Brain microvascular endothelial cell (primary cell): ENCODE measurements around the gene KLHL29.

ENCODE experiments used
- DNase-seq: peaks from one replicate; pipeline ENCODE4 v3.0.0-alpha.2; 2020
- H3K27ac ChIP-seq: fragments of 250-450 bp; sonication (Bioruptor Pico); 2 replicates; pipeline ENCODE4 v1.5.1; 2020; ENCODE audit warnings: mild to moderate bottlenecking, moderate library complexity
- H3K27me3 ChIP-seq: fragments of 250-450 bp; sonication (Bioruptor Pico); replicated peaks from 2 replicates; pipeline ENCODE4 v1.5.1; 2020; ENCODE audit warnings: mild to moderate bottlenecking
- H3K36me3 ChIP-seq: fragments of 250-450 bp; sonication (Bioruptor Pico); replicated peaks from 2 replicates; pipeline ENCODE4 v1.5.1; 2020; ENCODE audit warnings: mild to moderate bottlenecking
- H3K4me3 ChIP-seq: 2 replicates; pipeline ENCODE4 v1.5.1; 2011; ENCODE audit warnings: low read depth, mild to moderate bottlenecking, control low read depth, low read length, moderate library complexity
- CTCF ChIP-seq: IDR thresholded peaks from 2 replicates; pipeline ENCODE4 v1.5.1; 2011; ENCODE audit warnings: low read depth, mild to moderate bottlenecking, moderate library complexity, low read length, control low read depth, inconsistent platforms; ENCODE audit errors: missing control alignments
- in situ Hi-C: cut with HindIII; loops from 2 replicates; pipeline ENCODE4 v1.10.0; 2017; ENCODE audit warnings: low sequenced_read_pairs, low pct_ligation_motif_present

Gene KLHL29

GRCh38 chr2:23708771-23709170 is 323.8 kb downstream of the KLHL29 start:
- Histone ChIP-seq H3K27ac (no peak overlapping the region), H3K36me3 (no peaks in the 10 kb centered on the region), H3K27me3 (no peaks in the 10 kb centered on the region), H3K4me3 (no peak overlapping the region)
- no peak for DNase-seq
- in situ Hi-C loops: no loop called here
- no peak for TF ChIP-seq CTCF

GRCh38 chr2:23709311-23709710 is 324.3 kb downstream of the KLHL29 start:
- H3K4me3 ChIP-seq: no peak overlapping the region
- no peak overlapping the region for H3K27ac ChIP-seq
- DNase-seq: no peak
- no peaks in the 10 kb centered on the region for H3K27me3 ChIP-seq
- in situ Hi-C loops: no loop called here
- no peaks in the 10 kb centered on the region for H3K36me3 ChIP-seq
- no peak for TF ChIP-seq CTCF

- no peak overlapping the region for H3K4me3 ChIP-seq
- DNase-seq: peak; percentile 75
- H3K27me3 ChIP-seq: no peaks in the 10 kb centered on the region
- TF ChIP-seq CTCF: no peak
- no peaks in the 10 kb centered on the region for H3K36me3 ChIP-seq
- in situ Hi-C loops: no loop called here
- no peak overlapping the region for H3K27ac ChIP-seq
These were observed 327.2 kb downstream of the KLHL29 start for GRCh38 chr2:23711979-23712755.

GRCh38 chr2:23712756-23713151 is 327.8 kb downstream of the KLHL29 start:
- no peak overlapping the region for H3K4me3 ChIP-seq
- DNase-seq: no peak
- no peak overlapping the region for H3K27ac ChIP-seq
- no peaks in the 10 kb centered on the region for H3K36me3 ChIP-seq
- in situ Hi-C loops: no loop called here
- TF ChIP-seq CTCF: peak; percentile 4
- no peaks in the 10 kb centered on the region for H3K27me3 ChIP-seq

GRCh38 chr2:23713351-23713750 is 328.4 kb downstream of the KLHL29 start:
- in situ Hi-C loops: no loop called here
- TF ChIP-seq CTCF: no peak
- H3K27ac ChIP-seq: no peak overlapping the region
- H3K27me3 ChIP-seq: no peaks in the 10 kb centered on the region
- H3K4me3 ChIP-seq: no peak overlapping the region
- H3K36me3 ChIP-seq: no peaks in the 10 kb centered on the region
- DNase-seq: no peak

- Histone ChIP-seq H3K27ac (no peak overlapping the region), H3K4me3 (no peak overlapping the region), H3K36me3 (no peaks in the 10 kb centered on the region), H3K27me3 (no peaks in the 10 kb centered on the region)
- DNase-seq: no peak
- in situ Hi-C loops: no loop called here
- no peak for TF ChIP-seq CTCF
These were observed 334.1 kb downstream of the KLHL29 start for GRCh38 chr2:23718931-23719700.
